ENCODE results near the gene YOD1. TPM values are rescaled to one million over a fixed set of nuclear protein-coding genes. Genes with fewer than 3 reads are reported as not detected.

YOD1 gene
- total RNA-seq, 1 donor from 2014 or later: 7.9 TPM

DNA sequence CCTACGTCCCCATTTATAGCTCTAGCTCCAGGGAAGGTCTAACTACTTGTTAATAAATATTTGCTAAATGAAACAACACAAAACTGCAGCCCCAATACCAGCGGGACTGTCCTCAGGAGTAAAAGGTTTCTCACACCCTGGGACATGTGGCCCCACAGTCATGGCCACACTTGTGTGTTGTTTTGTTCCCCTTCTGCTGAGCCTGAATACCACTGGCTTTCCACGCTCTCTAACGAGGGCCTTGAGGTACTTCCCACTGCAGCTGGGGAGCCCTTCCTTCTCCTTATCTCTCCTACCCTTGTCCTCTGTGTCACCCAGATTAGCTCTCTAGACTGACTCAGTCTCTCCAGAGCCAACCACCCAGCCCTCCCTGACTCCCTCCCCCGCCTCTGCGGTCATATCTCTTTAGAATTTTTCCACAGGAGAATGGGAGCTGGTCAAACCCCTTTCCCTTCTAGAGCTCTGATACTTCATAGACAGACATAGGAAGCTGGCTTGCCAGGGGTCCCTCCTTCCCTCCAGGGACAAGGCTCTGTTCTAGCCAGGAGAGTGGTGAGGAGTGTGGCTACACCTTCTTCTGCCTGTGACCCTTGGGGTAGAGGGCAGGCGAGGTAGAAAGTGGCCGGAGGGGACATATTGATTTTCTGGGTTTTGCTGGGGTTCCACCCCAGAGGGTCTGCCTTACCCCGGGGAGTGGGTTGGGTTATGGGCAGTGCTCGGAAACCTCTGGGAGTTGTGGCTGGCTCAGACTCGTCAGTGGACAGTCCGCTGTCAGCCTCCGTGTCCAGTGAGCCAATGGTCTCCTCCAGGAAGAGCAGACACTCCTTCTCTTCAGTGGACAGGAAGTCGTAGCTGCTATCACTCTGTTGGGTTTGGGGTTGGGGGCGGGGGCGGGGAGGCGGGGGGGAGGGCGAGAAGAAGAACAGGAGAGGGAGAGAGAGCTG lies 26.5 kb downstream of the YOD1 start:
- intact Hi-C loops (cut with DNase I): no loop called here
- peaks cover 58% of the 10 kb centered on the region for H3K4me1 ChIP-seq

DNA sequence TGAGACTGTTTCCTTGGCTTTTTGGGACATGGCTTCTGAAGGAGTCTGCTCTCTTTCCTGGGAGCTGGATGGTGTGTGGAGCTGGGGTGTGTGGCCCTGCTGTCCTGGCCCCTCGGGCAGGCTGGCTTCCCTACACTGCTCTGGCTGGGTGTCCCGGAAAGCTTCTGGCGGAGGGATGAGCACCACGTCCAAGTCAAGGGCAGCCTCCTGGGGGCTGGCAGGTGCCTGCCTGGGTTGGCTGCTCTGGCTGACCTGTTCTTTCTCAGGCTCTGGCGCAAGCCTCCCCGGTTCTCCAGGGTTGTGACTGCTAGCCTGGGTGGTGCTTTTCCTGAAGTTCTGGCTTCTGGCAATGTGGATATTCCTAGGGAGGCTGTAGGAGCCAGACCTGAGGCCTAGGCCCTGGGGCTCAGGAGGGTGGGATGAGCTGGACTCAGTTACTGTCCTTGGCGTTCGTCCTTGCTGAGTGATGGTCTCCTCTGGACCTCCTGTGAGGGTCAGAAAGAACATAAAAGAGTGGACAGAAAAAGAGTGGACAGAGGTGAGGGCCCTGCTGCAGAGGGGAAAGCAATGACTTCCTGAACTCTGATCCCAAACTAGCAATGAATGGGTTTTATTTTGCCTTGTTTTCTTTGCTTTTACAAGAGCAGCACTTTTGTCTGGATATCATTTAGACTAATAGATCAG lies 27.9 kb downstream of the YOD1 start:
- TF ChIP-seq, protein P1, sequence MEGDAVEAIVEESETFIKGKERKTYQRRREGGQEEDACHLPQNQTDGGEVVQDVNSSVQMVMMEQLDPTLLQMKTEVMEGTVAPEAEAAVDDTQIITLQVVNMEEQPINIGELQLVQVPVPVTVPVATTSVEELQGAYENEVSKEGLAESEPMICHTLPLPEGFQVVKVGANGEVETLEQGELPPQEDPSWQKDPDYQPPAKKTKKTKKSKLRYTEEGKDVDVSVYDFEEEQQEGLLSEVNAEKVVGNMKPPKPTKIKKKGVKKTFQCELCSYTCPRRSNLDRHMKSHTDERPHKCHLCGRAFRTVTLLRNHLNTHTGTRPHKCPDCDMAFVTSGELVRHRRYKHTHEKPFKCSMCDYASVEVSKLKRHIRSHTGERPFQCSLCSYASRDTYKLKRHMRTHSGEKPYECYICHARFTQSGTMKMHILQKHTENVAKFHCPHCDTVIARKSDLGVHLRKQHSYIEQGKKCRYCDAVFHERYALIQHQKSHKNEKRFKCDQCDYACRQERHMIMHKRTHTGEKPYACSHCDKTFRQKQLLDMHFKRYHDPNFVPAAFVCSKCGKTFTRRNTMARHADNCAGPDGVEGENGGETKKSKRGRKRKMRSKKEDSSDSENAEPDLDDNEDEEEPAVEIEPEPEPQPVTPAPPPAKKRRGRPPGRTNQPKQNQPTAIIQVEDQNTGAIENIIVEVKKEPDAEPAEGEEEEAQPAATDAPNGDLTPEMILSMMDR (IDR thresholded peaks at IDR 0.05): no peak
- H3K27me3 ChIP-seq (ENCODE audit: low read depth): no peaks in the 10 kb centered on the region
- no peak overlapping the region for H3K4me3 ChIP-seq
- intact Hi-C loops (cut with DNase I): no loop called here
- H3K27ac ChIP-seq: peak overlapping the region; percentile 85
- peaks cover 65% of the 10 kb centered on the region for H3K4me1 ChIP-seq
- no peaks in the 10 kb centered on the region for H3K9me3 ChIP-seq
- peaks cover 10% of the 10 kb centered on the region for H3K36me3 ChIP-seq
- ATAC-seq: no peak
- no peak for DNase-seq

More for the DNA sequence above, 26.5 kb downstream of the YOD1 start:
- peak; percentile 5 to 52 for ATAC-seq
- peak overlapping the region; percentile 85 for H3K27ac ChIP-seq
- TF ChIP-seq, protein P1 (IDR thresholded peaks at IDR 0.05): no peak
- peaks cover 10% of the 10 kb centered on the region for H3K36me3 ChIP-seq
- no peak for DNase-seq
- H3K4me3 ChIP-seq: peak overlapping the region; percentile 17
- H3K27me3 ChIP-seq (ENCODE audit: low read depth): no peaks in the 10 kb centered on the region
- no peaks in the 10 kb centered on the region for H3K9me3 ChIP-seq

DNA sequence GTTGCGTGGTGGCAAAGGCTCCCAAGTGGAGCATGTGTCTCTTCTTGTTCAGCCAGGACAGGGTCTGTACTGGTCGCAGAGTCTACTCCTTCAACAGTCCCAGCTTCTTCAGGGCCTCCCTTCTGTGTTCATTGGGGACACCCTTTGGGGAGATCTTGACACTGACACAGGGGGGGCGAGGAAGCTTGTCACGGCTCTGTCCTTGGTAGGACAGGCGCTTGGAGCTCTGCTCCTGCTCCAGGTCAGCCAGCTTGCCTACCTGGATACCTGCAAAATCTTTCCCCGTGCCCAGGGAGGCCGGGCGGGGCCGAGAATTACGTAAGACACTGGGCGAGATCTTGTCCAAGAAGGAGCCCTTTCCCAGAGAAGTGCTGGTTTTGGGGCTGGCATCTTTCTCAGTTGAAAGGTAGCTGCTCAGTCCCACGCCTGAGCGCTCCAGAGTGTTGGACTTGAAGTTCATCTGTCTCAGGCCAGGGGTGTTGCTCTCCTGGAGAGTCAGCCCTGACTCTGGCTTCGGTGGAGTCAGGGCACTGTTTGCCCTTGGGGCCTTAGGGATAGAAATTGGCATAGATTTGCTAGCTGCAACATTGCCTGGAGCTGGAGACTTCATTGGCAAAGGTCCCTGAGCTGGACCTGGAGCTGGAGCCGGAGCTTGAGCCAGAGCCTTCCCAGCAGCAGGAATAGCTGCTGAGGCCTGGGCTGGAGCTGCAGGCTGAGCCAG lies 29.0 kb downstream of the YOD1 start:
- peak; percentile 53 for DNase-seq
- H3K36me3 ChIP-seq: peaks cover 10% of the 10 kb centered on the region
- TF ChIP-seq, protein P1 (IDR thresholded peaks at IDR 0.05): no peak
- peaks cover 67% of the 10 kb centered on the region for H3K4me1 ChIP-seq
- H3K4me3 ChIP-seq: no peak overlapping the region
- no peaks in the 10 kb centered on the region for H3K27me3 ChIP-seq (ENCODE audit: low read depth)
- peak overlapping the region; percentile 66 for H3K27ac ChIP-seq
- H3K9me3 ChIP-seq: no peaks in the 10 kb centered on the region
- intact Hi-C loops (cut with DNase I): no loop called here
- no peak for ATAC-seq

DNA sequence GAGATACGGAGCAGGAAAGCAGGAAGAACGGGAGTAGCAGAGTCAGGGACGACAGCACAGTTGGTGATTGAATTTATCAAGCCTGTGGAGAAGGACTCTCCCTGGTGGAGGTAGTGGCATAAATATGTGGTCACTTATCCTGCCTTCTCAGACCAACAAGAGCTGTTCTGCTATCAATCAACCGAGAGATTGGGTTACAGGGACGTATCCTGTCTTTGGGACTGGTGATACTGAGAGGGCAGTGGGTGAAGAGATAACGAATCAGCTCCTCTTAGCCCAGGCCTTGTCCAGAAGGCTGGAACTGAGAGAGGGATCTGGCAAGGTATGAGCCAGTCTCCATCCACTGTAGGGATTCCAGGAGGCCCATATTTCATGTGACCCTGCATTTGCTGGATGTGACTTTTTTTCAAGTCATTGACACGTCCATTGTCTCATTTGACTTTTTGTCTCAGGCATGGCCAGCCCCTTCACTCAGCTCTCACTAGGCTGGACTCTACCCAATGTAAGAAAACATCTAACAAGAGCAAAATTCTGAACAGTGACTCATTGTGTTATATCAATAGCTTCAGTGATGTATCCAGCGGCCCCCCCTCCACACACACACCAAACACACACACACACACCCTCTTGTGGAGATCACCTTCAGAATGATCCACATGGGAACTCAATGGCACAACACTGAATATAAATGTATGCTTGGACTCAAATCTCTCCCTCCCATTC lies 29.7 kb downstream of the YOD1 start:
- Histone ChIP-seq H3K27ac (peak overlapping the region; percentile 66), H3K36me3 (peaks cover 10% of the 10 kb centered on the region), H3K4me3 (no peak overlapping the region), H3K27me3 (ENCODE audit: low read depth) (no peaks in the 10 kb centered on the region), H3K4me1 (peaks cover 62% of the 10 kb centered on the region), H3K9me3 (no peaks in the 10 kb centered on the region)
- DNase-seq: no peak
- intact Hi-C loops (cut with DNase I): no loop called here
- TF ChIP-seq, protein P1 (IDR thresholded peaks at IDR 0.05): no peak
- no peak for ATAC-seq

DNA sequence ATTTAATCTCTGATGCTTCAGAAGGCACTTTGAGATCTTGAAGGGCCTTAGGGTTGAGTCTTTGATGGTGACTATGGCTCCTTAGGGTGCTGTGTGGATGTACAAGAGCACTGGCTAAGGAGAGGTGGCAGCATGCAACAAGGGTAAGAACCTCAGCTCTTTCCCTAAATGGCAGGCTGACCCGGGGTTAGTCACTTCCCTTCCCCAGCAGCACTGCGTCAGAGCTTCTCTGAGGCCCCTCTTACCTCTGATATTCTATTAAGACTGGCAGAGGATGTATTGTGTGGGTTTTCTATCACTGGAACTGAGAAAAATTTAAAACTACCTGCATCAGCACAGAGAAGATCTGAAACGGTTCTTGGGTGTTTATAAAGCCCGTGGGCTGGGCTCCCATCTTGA lies 30.3 kb downstream of the YOD1 start:
- DNase-seq (no peak), ATAC-seq (no peak)
- Histone ChIP-seq H3K27ac (peak overlapping the region; percentile 66), H3K4me1 (peaks cover 56% of the 10 kb centered on the region), H3K36me3 (peaks cover 10% of the 10 kb centered on the region), H3K9me3 (no peaks in the 10 kb centered on the region), H3K27me3 (ENCODE audit: low read depth) (no peaks in the 10 kb centered on the region), H3K4me3 (no peak overlapping the region)
- intact Hi-C loops (cut with DNase I): no loop called here
- TF ChIP-seq, protein P1 (IDR thresholded peaks at IDR 0.05): no peak
